WTC11 (cell line): ENCODE measurements around the gene RANGRF. TPM values are rescaled to one million over a fixed set of nuclear protein-coding genes. Genes with fewer than 3 reads are reported as not detected.

Source experiments
- AFF4 ChIP-seq: sonication (generic); formaldehyde crosslinking; IDR thresholded peaks from 2 replicates; pipeline ENCODE4 v1.8.1; 2023; ENCODE audit warnings: mild to moderate bottlenecking, missing genetic modification reagents, borderline replicate concordance
- ATF1 ChIP-seq: sonication (generic); formaldehyde crosslinking; IDR thresholded peaks from 2 replicates; pipeline ENCODE4 v1.8.1; 2023; ENCODE audit warnings: mild to moderate bottlenecking, moderate library complexity, missing genetic modification reagents
- ATF2 ChIP-seq: sonication (generic); formaldehyde crosslinking; IDR thresholded peaks from 2 replicates; pipeline ENCODE4 v1.8.1; 2022; ENCODE audit warnings: low read depth, missing genetic modification reagents, borderline replicate concordance
- ATF6 ChIP-seq: sonication (generic); formaldehyde crosslinking; IDR thresholded peaks from 2 replicates; pipeline ENCODE4 v1.8.1; 2023; ENCODE audit warnings: mild to moderate bottlenecking, missing genetic modification reagents
- CBFB ChIP-seq: sonication (generic); formaldehyde crosslinking; IDR thresholded peaks from 2 replicates; pipeline ENCODE4 v1.8.1; 2022; ENCODE audit warnings: mild to moderate bottlenecking, low read depth, missing genetic modification reagents
- ERG ChIP-seq: fragments of 250-450 bp; sonication (Bioruptor Pico); IDR thresholded peaks from 2 replicates; pipeline ENCODE4 v1.8.0; 2021; ENCODE audit warnings: mild to moderate bottlenecking
- FOXP1 ChIP-seq: sonication (generic); formaldehyde crosslinking; IDR thresholded peaks from 2 replicates; pipeline ENCODE4 v1.8.0; 2022; ENCODE audit warnings: missing genetic modification reagents, mild to moderate bottlenecking, moderate library complexity, borderline replicate concordance
- HMGA2 ChIP-seq: fragments of 250-450 bp; sonication (Bioruptor Pico); IDR thresholded peaks from 2 replicates; pipeline ENCODE4 v1.4.0; 2021; ENCODE audit warnings: mild to moderate bottlenecking, moderate library complexity
- JAZF1 ChIP-seq: fragments of 250-450 bp; sonication (Bioruptor Pico); IDR thresholded peaks from 2 replicates; pipeline ENCODE4 v1.9.0; 2021; ENCODE audit warnings: moderate library complexity, mild to moderate bottlenecking, inconsistent platforms
- KAT7 ChIP-seq: sonication (generic); formaldehyde crosslinking; IDR thresholded peaks from 2 replicates; pipeline ENCODE4 v1.8.1; 2023; ENCODE audit warnings: missing genetic modification reagents, mild to moderate bottlenecking, borderline replicate concordance
- NFE2L1 ChIP-seq: sonication (generic); formaldehyde crosslinking; IDR thresholded peaks from 2 replicates; pipeline ENCODE4 v1.8.1; 2023; ENCODE audit warnings: missing genetic modification reagents
- NR2C2 ChIP-seq: sonication (generic); formaldehyde crosslinking; IDR thresholded peaks from 2 replicates; pipeline ENCODE4 v1.8.0; 2022; ENCODE audit warnings: mild to moderate bottlenecking, missing genetic modification reagents
- RORB ChIP-seq: fragments of 250-450 bp; sonication (Bioruptor Pico); IDR thresholded peaks from 2 replicates; pipeline ENCODE4 v1.9.0; 2021; ENCODE audit warnings: mild to moderate bottlenecking
- SMAD3 ChIP-seq: sonication (generic); formaldehyde crosslinking; IDR thresholded peaks from 2 replicates; pipeline ENCODE4 v1.8.0; 2022; ENCODE audit warnings: missing genetic modification reagents, mild to moderate bottlenecking, borderline replicate concordance
- SOX15 ChIP-seq: fragments of 250-450 bp; sonication (Bioruptor Pico); IDR thresholded peaks from 2 replicates; pipeline ENCODE4 v1.9.0; 2021; ENCODE audit warnings: mild to moderate bottlenecking
- TCF7 ChIP-seq: sonication (generic); formaldehyde crosslinking; IDR thresholded peaks from 2 replicates; pipeline ENCODE4 v1.8.0; 2022; ENCODE audit warnings: mild to moderate bottlenecking, low read depth, missing genetic modification reagents, moderate library complexity
- USF1 ChIP-seq: sonication (generic); formaldehyde crosslinking; IDR thresholded peaks from 2 replicates; pipeline ENCODE4 v1.8.0; 2022; ENCODE audit warnings: mild to moderate bottlenecking, missing genetic modification reagents
- USF2 ChIP-seq: sonication (generic); formaldehyde crosslinking; IDR thresholded peaks from 2 replicates; pipeline ENCODE4 v1.8.1; 2023; ENCODE audit warnings: mild to moderate bottlenecking, missing genetic modification reagents, moderate library complexity
- ZBTB43 ChIP-seq: sonication (generic); formaldehyde crosslinking; IDR thresholded peaks from 2 replicates; pipeline ENCODE4 v1.8.1; 2023; ENCODE audit warnings: mild to moderate bottlenecking, missing genetic modification reagents
- ZMAT4 ChIP-seq: fragments of 250-450 bp; sonication (Bioruptor Pico); IDR thresholded peaks from 2 replicates; pipeline ENCODE4 v1.9.0; 2021; ENCODE audit warnings: mild to moderate bottlenecking
- ZNF232 ChIP-seq: sonication (generic); formaldehyde crosslinking; IDR thresholded peaks from 2 replicates; pipeline ENCODE4 v1.8.0; 2022; ENCODE audit warnings: mild to moderate bottlenecking, missing genetic modification reagents
- ZNF281 ChIP-seq: sonication (generic); formaldehyde crosslinking; IDR thresholded peaks from 2 replicates; pipeline ENCODE4 v1.8.0; 2023; ENCODE audit warnings: mild to moderate bottlenecking, missing genetic modification reagents
- ZNF416 ChIP-seq: fragments of 250-450 bp; sonication (Bioruptor Pico); IDR thresholded peaks from 2 replicates; pipeline ENCODE4 v1.9.0; 2021; ENCODE audit warnings: mild to moderate bottlenecking, inconsistent platforms
- ZNF423 ChIP-seq: fragments of 250-450 bp; sonication (Bioruptor Pico); IDR thresholded peaks from 2 replicates; pipeline ENCODE4 v2.1.2; 2022; ENCODE audit warnings: mild to moderate bottlenecking, moderate library complexity
- total RNA-seq: library from RNA; stranded (reverse); gene quantifications from 3 replicates; pipeline ENCODE4 v1.2.3, GENCODE V29; 2021

Gene RANGRF
- total RNA-seq, 1 experiment from 2014 or later, result 32.7 TPM

- TF ChIP-seq ZNF423 (CRISPR knock-in tag) (peak; percentile 72), NR2C2 (CRISPR knock-in tag) (no peak), HMGA2 (no peak), ZNF232 (0 out of 2 replicates have a peak, but pooled peaks have one; percentile 40), ATF2 (no peak), ATF6 (no peak), RORB (no peak), ZNF281 (no peak), AFF4 (no peak), USF2 (peak; percentile 90), ZNF416 (CRISPR knock-in tag) (no peak), JAZF1 (CRISPR knock-in tag) (no peak), USF1 (peak; percentile 87), FOXP1 (CRISPR knock-in tag) (no peak), ATF1 (CRISPR knock-in tag) (no peak), SOX15 (no peak), ZMAT4 (no peak), CBFB (CRISPR knock-in tag) (no peak), TCF7 (CRISPR knock-in tag) (no peak), NFE2L1 (CRISPR knock-in tag) (no peak), SMAD3 (CRISPR knock-in tag) (0 out of 2 replicates have a peak, but pooled peaks have one; percentile 30), ZBTB43 (CRISPR knock-in tag) (peak; percentile 70; the same call in 1 of the 2 replicates), KAT7 (CRISPR knock-in tag) (no peak), ERG (CRISPR knock-in tag) (no peak)
These were observed at the start of gene RANGRF (continued) for GRCh38 chr17:8288336-8289102.
